ENCODE results near the gene MGRN1. TPM values are rescaled to one million over a fixed set of nuclear protein-coding genes. Genes with fewer than 3 reads are reported as not detected.

MGRN1 gene
- total RNA-seq, 4 donors from 2014 or later, result 30.8 to 58.2 (median 44.8) TPM

- Histone ChIP-seq H3K4me3 (no peak overlapping the region), H3K36me3 (peaks cover 69% of the 10 kb centered on the region), H3K4me1 (peaks cover 27% of the 10 kb centered on the region), H3K9me3 (no peaks in the 10 kb centered on the region), H3K27me3 (no peaks in the 10 kb centered on the region), H3K27ac (no peak overlapping the region)
- no peak for TF ChIP-seq CTCF (IDR thresholded peaks at IDR 0.05)
- TF ChIP-seq POLR2AphosphoS5 (IDR thresholded peaks at IDR 0.05), result no peak
- no peak for TF ChIP-seq POLR2A (IDR thresholded peaks at IDR 0.05)
- TF ChIP-seq EP300 (IDR thresholded peaks at IDR 0.05), result no peak
- 92% methylated on average over 33 of the region's 39 CpGs for WGBS
- no peak for DNase-seq (ENCODE audit: low spot score in 2 of 2)
These were observed 57.0 kb downstream of the MGRN1 start for GRCh38 chr16:4681471-4682083.

GRCh38 chr16:4682084-4682591 is 57.5 kb downstream of the MGRN1 start:
- no peak overlapping the region for H3K27ac ChIP-seq
- H3K36me3 ChIP-seq, result peaks cover 73% of the 10 kb centered on the region
- WGBS, result 87% methylated on average over 21 of the region's 26 CpGs
- DNase-seq (ENCODE audit: low spot score in 2 of 2), result no peak
- H3K27me3 ChIP-seq, result no peaks in the 10 kb centered on the region
- H3K9me3 ChIP-seq, result no peaks in the 10 kb centered on the region
- peaks cover 26% of the 10 kb centered on the region for H3K4me1 ChIP-seq
- TF ChIP-seq POLR2A (IDR thresholded peaks at IDR 0.05) (no peak), CTCF (IDR thresholded peaks at IDR 0.05) (no peak), EP300 (IDR thresholded peaks at IDR 0.05) (no peak), POLR2AphosphoS5 (IDR thresholded peaks at IDR 0.05) (no peak)
- no peak overlapping the region for H3K4me3 ChIP-seq

- peaks cover 73% of the 10 kb centered on the region for H3K36me3 ChIP-seq
- DNase-seq (ENCODE audit: low spot score in 2 of 2), result no peak
These were observed 58.1 kb downstream of the MGRN1 start for GRCh38 chr16:4682616-4683254.

GRCh38 chr16:4683255-4684057 is 58.8 kb downstream of the MGRN1 start:
- H3K27ac ChIP-seq, result no peak overlapping the region
- DNase-seq (ENCODE audit: low spot score in 2 of 2), result no peak
- H3K4me3 ChIP-seq, result no peak overlapping the region
- TF ChIP-seq EP300 (IDR thresholded peaks at IDR 0.05) (no peak), CTCF (IDR thresholded peaks at IDR 0.05) (no peak), POLR2AphosphoS5 (IDR thresholded peaks at IDR 0.05) (no peak), POLR2A (IDR thresholded peaks at IDR 0.05) (no peak)
- no peaks in the 10 kb centered on the region for H3K9me3 ChIP-seq
- peaks cover 23% of the 10 kb centered on the region for H3K4me1 ChIP-seq
- WGBS, result 85% methylated on average over 8 of the region's 17 CpGs
- H3K27me3 ChIP-seq, result no peaks in the 10 kb centered on the region
- peaks cover 73% of the 10 kb centered on the region for H3K36me3 ChIP-seq

More at GRCh38 chr16:4682616-4683254, 58.1 kb downstream of the MGRN1 start:
- no peaks in the 10 kb centered on the region for H3K9me3 ChIP-seq
- 90% methylated on average over 24 of the region's 36 CpGs for WGBS
- H3K4me1 ChIP-seq, result peaks cover 23% of the 10 kb centered on the region
- H3K27me3 ChIP-seq, result no peaks in the 10 kb centered on the region
- no peak overlapping the region for H3K27ac ChIP-seq
- TF ChIP-seq POLR2A (IDR thresholded peaks at IDR 0.05) (no peak), EP300 (IDR thresholded peaks at IDR 0.05) (no peak), POLR2AphosphoS5 (IDR thresholded peaks at IDR 0.05) (no peak), CTCF (IDR thresholded peaks at IDR 0.05) (peak; percentile 3 to 42)
- H3K4me3 ChIP-seq, result no peak overlapping the region
